GM18519 (cell line): ENCODE results near the gene FBXL4.
"Not testable (repeated sequence)": the region's sequence is repeated elsewhere in the genome, so short reads cannot be mapped to it uniquely, and the experiment has no call there.

Source experiments
- ATAC-seq: cut with Tn5 transposase; IDR thresholded peaks from one replicate; pipeline ENCODE4 v1.9.1; 2021; ENCODE audit warnings: mild to moderate bottlenecking, moderate library complexity; ENCODE audit not compliant: unreplicated experiment, low FRiP score

Gene FBXL4

GRCh38 chr6:98946266-98946878 is 1.4 kb downstream of the FBXL4 start:
- ATAC-seq, result no peak

GRCh38 chr6:98945311-98946115 is 2.2 kb downstream of the FBXL4 start:
- no peak for ATAC-seq

GRCh38 chr6:98944598-98945081 is 3.1 kb downstream of the FBXL4 start:
- no peak for ATAC-seq

GRCh38 chr6:98944168-98944567 is 3.6 kb downstream of the FBXL4 start:
- no peak for ATAC-seq

GRCh38 chr6:98942263-98942803 is 5.4 kb downstream of the FBXL4 start:
- no peak for ATAC-seq

GRCh38 chr6:98941319-98941718 is 6.4 kb downstream of the FBXL4 start:
- ATAC-seq, result no peak

- ATAC-seq, result no peak
These were observed 10.4 kb downstream of the FBXL4 start for GRCh38 chr6:98937351-98937750.

- ATAC-seq, result no peak
These were observed 15.4 kb downstream of the FBXL4 start for GRCh38 chr6:98932381-98932780.

GRCh38 chr6:98931696-98932095 is 16.1 kb downstream of the FBXL4 start:
- no peak for ATAC-seq

- ATAC-seq, result no peak
These were observed 18.2 kb downstream of the FBXL4 start for GRCh38 chr6:98929498-98930060.

- ATAC-seq, result no peak
These were observed 19.1 kb downstream of the FBXL4 start for GRCh38 chr6:98928688-98929087.

- no peak for ATAC-seq
These were observed 20.2 kb downstream of the FBXL4 start for GRCh38 chr6:98927534-98927933.

- ATAC-seq, result no peak
These were observed 21.9 kb downstream of the FBXL4 start for GRCh38 chr6:98925831-98926230.

- ATAC-seq, result no peak
These were observed 23.1 kb downstream of the FBXL4 start for GRCh38 chr6:98924647-98925046.

GRCh38 chr6:98920904-98921431 is 26.8 kb downstream of the FBXL4 start:
- ATAC-seq, result peak; percentile 78

GRCh38 chr6:98910946-98911345 is 36.8 kb downstream of the FBXL4 start:
- not testable (repeated sequence) for ATAC-seq

GRCh38 chr6:98909236-98909635 is 38.5 kb downstream of the FBXL4 start:
- no peak for ATAC-seq

- ATAC-seq, result not testable (repeated sequence)
These were observed 41.4 kb downstream of the FBXL4 start for GRCh38 chr6:98906342-98906741.

- ATAC-seq, result no peak
These were observed 42.0 kb downstream of the FBXL4 start for GRCh38 chr6:98905759-98906158.

- ATAC-seq, result no peak
These were observed 43.6 kb downstream of the FBXL4 start for GRCh38 chr6:98904096-98904495.

- no peak for ATAC-seq
These were observed 47.0 kb downstream of the FBXL4 start for GRCh38 chr6:98900706-98901105.
